ENCODE measurements around the gene ADD3.

ADD3 gene

DNA sequence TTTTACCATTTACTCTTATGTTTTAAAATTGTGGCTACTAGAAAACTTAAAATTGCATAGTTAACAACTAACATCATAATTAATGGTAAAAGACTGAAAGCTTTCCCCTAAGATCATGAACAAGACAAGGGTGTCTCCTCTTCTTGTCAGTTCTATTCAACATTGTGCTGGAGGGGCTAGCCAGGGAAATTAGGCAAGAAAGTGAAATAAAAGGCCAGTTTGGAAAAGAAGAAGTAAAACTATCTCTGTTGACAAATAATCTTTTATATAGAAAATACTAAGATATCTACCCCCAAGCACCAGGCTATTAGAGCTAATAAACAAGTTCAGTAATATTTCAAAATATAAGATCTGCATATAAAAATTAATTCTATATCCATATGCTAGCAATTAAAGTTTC, 152.7 kb downstream of the ADD3 start:
- DNase-seq: no peak

DNA sequence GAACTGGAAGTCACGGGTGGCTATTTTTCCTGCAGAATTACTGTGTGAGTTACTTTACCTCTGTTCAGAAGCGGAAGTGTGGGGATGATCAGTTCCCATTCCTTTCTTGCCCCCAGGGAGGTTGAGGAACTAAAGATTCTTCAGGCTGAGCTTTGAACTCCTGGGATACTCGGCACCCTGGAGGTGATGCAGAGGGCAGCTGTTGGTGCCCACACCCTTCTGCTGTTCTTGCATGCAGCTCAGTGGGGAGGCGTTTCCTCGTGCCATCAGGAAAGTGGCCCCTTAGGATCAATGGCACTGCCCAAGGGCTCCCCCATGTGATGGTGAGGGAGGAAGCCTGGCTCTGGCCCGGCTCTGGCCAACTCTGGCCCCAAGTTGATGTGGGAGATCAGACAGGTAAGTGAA, 155.0 kb downstream of the ADD3 start:
- no peak for DNase-seq

DNA sequence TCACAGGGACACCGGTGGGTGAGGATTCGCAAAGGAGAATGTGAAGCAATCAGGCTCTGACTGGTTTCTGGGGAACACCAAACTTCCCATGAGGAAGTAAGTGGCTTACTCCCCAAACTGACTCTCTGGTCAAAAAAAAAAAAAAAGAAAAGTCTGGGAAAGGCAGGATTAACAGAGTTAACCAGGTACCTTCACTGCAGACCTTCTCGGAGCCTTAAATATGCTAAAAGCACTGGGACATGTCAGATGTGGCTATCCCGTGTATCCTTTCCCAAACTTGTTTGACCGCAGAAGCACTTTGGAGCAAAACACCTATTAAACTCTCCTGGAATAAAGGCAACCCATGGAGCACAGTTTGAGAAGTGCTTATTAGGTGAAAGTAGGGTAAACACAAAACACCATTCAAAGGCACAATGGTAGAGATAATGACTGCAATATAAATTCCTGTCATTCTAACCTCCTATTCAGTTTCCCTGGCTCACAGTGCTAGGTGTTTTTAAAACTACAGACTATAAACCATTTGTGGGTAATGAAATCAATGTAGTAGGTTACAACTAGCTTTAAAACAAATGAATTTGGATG, 155.5 kb downstream of the ADD3 start:
- no peak for DNase-seq

DNA sequence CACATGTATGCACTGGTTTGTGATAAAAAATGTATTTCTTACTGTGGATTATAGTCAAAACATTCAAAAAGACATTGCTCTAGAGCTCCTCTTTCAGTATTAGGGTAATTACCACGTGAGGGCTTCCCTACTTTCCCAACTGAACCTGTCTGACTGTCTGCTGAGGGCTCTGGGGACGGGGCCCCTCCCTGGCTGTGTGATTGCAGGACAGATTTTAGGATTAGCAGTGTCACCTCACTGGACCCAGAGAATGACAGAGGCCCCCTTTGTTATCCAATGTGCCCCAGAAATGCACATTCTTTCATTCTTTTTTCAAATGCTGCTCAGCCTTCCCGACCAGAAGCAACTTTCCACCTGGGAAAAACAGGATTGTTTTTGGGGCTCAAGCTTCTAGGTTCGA, 156.1 kb downstream of the ADD3 start:
- DNase-seq: no peak

DNA sequence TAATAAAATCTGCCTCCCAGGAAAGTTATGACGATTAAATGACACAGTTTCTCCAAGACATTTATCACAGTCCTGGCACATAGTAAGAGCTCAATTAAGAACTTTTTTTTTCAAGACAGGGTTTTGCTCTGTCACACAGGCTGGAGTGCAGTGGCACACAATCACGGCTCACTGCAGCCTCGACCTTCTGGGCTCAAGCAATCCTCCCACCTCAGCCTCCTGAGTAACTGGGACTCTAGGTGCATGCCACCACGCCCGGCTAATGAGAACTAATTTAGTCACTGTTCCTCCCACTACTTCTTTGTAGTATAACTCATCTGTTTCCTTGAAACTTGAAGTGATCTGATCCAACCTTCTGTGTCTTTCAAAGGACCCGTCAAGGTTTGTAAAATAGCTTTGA, 157.5 kb downstream of the ADD3 start:
- no peak for DNase-seq

DNA sequence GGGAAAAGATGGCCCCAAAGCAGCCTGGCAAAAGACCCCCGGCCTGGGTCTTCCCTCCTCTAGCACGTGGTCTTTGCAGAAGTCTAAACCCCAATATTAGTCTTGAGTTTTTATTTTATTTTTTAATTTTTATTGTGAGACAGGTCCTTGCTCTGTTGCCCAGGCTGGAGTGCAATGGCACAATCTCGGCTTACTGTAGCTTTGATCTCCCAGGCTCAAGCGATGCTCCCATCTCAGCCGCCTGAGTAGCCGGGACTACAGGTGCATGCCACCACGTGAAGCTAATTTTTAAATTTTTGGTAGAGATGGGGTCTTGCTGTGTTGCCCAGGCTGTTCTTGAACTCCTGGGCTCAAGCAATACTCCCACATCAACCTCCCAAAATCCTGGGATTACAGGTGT, 159.4 kb downstream of the ADD3 start:
- no peak for DNase-seq

DNA sequence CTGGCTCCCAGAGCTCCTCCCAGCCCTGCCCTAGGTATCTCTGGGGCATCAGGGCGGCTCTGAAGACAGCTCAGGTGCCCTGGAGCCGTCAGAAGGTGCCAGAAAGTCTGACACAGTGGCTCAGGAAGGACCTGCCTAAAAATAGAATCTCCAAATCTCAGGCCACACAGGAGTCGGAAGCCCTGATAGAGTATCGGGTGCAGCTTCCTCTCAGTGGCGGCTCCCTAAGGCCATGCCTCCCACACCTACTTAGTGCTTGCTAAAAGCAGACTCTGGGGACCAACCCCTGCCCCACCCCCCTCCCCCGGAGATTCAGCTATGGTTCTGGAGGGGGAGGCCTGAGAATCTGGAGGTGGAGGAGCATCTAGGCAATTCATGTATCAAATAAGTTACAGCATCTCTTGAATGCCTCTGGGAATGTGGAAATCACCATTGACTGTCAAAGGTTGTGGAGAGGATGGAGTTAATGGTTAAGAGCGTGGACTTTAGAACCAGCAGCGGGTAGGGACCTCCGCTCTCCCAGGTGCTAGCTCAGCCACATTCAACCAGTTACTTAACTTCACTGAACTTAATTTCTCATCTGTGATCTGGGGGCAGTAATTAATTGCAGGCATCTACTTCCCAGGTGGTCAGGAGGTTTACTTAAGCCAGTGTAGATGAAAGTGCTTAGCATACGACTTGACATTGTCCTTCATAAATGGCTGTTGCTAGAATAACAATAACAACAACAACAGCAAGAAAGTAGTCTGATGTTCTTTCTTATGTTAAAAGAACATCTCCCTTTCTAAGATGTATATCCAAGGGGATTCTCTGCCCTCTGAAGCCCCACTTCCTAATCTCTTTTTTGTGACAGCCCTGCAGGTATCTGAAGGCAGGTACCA, 161.1 kb downstream of the ADD3 start:
- no peak for DNase-seq

DNA sequence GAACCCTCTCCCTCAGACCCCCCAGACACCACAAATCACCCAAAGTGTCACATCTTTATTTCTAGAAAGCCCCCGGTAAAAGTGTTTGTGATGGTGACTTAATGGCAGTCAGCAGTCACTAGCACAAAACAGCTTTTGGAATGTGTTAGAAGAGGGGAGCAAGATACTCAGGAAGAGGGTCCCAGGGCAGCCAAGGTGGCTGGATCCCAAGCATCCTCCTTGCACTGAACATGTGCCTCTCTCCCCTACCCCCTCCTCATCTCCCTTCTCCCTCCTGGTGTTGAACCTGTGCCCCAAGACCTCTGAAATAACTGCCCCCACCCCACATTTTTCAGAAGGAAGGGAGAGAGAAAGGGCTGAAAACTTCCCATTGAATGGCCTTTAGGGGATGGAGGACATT, 161.8 kb downstream of the ADD3 start:
- no peak for DNase-seq

DNA sequence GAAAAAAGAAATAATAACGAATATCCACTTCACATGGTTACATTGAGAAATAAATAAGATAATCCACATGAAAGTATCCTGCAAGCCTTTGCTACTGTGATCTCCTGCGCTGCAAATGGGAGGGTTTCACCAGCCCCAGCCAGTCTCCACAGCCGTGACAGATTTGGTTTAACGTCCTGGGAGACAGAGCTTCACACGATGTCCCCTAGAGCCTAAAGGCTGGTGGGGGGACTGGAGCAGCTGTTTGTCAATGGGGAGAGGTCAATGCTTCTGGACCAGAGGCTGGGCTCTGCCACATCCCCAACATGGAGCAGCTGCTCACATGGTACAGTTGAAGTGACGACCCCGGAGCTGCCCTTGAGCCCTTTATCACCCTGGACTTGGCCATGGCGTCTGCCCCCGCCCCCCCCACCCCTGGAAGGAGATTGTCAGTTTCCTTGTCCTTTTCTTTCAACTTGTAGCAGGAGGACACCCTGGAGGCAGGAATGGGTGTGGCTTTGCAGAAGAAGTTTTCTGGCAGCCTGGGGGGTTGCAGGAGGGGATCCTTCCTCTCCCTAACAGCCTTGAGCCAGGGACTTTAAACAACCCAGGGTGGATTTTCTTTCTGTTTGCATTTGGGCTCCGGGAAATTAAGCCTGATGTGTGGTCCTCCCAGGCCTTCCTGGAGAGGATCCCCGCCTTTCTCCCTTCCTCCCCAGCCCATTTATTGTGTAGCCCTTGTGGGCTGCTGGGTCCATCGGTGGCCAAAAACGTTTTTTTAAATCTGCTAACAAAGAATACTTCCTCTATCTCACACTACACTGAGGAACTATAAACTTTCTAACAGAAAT, 162.6 kb downstream of the ADD3 start:
- DNase-seq: no peak

DNA sequence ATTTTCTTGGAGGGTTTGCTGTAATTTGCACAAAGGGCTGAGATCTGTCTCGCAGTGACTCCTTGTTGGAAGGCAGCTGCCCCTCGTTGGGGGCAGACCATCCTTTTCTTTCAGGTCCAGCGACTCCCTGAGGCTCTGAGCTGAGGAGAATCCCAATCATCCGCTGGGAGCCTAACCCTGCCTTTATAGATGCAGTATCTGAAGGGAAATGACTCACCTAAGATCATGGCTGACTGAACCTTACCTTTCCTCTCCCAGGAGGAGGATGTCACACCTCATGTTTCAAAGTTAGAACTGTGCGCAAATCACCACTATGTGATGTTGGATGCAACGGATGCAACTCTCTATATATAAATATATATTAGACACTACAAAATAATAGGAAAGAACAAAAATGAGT, 163.2 kb downstream of the ADD3 start:
- no peak for DNase-seq

DNA sequence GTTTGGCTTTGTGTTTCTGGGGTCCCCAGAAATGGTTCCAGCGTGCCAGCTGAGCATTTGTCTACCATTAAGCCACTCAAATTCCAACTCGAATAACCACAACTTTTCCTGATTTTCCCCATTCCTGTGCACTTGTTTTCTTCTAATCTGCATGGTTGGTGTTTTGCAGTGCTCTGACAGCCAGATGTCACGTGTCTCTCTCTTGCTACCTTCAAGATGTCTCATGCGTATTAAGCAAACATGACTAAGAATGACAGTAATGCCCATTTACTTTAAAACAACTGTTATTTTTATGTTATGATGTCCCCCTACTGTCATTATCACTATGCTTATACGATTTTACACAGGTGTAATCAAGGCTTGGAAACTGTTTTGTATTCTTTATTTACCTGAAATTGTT, 164.4 kb downstream of the ADD3 start:
- no peak for DNase-seq

DNA sequence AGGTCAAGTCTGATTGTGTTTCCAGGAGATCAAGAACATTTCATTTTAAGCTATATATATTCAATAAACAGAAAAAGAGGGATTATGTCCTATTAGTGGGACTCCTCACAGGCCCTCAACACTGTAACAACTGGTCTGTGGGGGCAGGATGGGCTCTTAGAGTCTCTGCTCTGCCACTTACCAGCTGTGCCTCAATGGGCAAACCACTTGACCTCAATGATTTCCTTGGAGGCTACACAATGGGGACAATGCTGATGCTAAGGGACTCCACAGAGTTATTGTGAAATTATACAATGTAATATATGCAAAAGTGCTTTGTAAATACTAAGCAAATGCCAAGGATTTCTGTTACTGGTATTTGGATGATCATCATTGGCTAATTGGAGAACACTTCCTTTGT, 166.4 kb downstream of the ADD3 start:
- no peak for DNase-seq

DNA sequence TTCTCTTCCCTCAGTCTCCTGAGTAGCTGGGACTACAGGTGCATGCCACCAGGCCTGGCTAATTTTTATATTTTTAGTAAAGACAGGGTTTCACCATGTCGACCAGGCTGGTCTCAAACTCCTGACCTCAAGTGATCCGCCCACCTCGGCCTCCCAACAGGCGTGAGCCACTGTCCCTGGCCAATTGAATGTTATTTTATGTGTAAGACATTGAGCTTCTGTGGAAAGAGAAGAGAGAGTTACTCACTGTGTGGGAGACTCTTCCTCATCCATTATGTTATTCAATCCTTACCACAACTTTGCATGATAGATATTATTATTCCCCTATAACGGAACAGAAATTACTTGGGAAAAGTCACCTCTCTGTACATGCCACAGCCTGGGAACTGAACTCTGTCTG, 167.0 kb downstream of the ADD3 start:
- DNase-seq: no peak

DNA sequence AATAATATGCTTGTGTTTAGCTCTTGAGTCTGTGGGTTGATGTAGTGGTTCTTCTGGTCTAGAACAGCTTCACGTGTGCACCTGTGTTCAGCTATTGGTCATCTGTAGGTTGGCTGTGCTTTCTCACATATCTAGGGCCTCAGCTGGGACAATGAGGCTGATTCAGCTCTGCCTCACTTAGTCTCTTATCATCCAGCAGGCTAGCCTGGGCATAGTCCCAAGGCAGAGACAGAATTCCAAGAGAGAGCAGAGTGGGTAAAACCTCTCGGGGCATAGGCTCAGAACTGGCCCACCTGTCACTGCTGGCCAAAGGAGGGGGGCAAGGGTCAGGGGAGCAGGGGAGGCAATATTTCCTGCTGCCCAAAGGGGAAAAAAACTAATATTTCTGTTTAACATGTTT, 167.6 kb downstream of the ADD3 start:
- DNase-seq: no peak

DNA sequence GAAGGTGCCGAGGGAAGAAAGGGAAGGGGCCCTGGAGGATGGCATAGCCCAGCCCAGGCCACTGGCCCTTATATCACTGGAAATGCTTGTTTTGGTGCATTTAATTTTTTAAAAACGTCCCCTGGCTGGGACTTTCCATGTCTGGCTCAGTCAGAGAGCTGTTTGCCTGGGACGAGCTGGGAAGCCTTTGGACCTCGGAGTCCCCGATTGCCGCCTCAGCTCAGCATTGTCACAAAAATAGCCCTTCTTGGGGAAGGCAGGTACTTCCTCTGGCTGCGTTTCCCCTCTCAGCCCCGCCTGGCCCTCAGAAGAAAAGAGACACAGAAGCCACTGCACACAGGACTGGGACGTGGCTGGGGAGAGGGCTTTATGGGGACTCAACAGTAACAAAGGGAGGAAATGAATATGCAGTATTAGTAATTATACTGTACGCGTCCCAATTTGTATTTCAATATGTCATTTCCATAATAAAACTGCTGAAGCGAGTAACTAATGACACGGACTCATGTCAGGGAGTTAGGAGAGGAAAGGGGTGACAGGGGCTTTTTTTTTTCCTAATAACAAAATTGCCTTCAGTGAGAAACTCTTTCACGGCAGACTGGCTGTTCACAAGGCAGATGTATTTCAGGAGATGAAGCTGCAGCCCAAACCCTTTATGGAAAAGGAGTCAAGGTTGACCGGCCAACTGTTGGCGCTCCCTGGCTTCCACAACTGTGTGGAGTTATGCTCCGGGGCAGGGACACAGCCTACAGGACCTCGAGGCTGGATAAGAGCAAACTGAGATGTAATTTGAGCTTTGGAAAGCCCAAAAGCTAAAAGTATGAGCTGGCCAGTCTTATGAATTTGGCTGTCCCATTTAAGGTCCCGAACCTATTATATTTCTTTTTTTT, 168.6 kb downstream of the ADD3 start:
- DNase-seq: no peak

DNA sequence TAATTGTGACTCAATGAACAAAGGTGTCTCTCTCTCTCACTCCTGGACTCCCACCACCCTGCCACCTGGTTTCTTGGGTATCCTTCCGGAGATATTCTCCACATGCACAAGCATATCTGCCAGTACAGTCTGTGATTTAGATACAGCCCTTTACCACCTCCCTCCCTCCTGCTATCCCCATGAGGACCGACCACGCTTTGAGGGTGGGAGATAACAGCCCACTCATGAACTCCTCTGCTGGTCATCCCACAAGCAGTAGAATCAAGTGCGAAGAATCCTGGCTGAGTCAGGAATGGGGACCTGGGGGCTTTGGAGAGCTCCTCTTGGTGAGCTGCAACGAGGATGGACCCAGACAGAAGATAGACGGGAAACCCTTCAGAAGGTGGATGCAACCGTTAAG, 171.4 kb downstream of the ADD3 start:
- no peak for DNase-seq

DNA sequence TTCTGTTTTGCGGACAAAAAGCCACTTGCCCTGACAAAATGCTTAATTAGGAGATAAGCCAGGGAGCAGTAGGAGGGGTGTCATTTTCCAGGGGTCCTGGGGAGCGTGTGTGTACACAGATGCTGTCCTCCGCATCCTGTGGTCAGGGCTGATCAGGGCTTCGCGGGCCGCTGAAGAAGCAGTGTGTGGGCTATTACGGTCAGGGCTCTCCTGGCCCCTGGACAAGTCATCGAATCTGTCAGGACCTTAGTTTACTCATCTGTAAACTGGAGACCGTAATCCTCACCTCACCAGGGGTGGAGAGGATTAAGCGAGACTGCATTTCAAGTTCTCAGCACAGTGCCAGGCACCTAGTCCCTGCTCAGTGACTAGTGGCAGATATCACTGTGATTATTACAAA, 173.7 kb downstream of the ADD3 start:
- no peak for DNase-seq

DNA sequence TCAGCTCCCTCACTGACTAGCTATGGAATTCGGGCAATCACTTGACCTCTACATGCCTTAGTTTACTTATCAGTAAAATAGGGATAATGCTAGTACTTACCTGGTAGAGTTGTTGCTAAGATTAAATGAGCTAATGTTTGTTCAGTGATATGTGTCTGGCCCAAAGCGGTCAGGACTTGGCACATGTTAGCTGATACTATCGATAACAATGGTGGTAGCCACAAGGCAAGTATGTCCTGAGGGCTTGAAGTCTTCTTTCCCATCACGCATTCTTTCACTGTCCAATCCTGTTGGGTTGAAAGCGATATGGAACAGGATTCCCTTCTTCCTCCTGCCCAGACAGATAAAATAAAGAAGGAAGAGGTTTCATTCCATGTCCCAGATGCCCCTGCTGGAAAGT, 174.1 kb downstream of the ADD3 start:
- no peak for DNase-seq

DNA sequence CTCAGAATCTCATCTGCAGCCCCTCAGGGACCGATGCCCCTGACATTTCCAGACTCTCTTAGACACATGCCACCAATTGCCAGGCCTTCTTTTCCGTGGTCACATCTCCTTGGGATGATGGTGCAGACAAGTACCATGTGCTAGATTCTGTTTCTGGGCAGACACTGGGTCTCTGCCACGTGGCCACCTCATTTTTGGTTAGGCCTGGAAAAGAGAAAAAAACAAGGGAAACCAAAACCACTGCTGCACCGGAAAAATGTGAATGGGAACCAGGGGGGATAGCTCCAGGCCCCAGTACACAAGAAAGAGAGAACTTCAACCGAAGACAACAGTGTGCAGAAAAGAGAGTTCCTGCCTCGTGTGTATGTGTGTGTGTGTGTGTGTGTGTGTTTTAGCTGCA, 176.6 kb downstream of the ADD3 start:
- DNase-seq: no peak
